Measurements from ENCODE around the gene CYBRD1. TPM values are rescaled to one million over a fixed set of nuclear protein-coding genes. Genes with fewer than 3 reads are reported as not detected.
"Not testable (repeated sequence)": the region's sequence is repeated elsewhere in the genome, so short reads cannot be mapped to it uniquely, and the experiment has no call there.

The CYBRD1 gene
- total and polyA plus RNA-seq, 8 donors: 12.2 to 150 (median 45.9) TPM

DNA sequence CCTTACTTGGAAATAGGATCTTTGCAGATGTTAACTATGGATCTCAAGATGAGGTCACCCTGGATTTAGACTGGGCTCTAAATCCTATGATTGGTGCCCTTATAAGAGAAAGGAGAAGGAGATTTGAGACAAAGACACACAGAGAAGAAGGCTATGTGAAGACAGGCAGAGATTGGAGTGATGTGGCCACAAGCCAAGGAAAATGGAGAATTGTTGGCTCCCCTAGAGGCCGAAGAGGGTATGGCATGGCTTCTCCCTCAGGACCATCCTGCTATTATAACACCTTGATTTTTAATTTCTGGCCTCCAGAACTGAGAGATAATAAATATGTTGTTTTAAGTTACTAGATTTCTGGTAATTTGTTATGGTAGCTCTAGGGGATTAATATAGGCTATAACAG, 7.6 kb downstream of the CYBRD1 start:
- 85 to 100% (median 95%) methylated on average over 1 of the region's 1 CpG for WGBS, 5 donors
- intact Hi-C loops (cut with DNase I; ENCODE audit: low total_unique reads): no loop called here
- no peak for DNase-seq

DNA sequence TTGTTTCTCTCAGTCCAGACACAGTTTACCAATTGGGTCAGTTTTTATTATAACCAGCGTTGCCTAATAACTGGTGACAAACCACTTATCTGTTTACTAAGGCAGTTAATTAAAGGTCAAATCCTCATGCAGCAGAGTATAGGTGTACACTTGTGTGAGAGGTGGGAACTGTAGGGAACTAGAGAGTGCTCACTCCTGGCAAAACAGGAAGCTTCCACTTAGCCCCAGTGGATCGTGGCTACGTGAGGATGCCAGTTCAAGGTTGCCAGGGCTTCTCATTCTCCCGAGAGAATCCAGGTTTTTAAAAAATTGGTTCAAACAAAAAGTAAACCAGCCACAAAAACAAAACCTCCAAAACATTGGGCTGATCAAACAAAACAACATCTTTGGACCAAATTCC, 8.1 kb downstream of the CYBRD1 start:
- no peaks in the 10 kb centered on the region for H3K9me3 ChIP-seq
- intact Hi-C loops (cut with DNase I; ENCODE audit: low total_unique reads): no loop called here
- H3K27ac ChIP-seq: peak overlapping the region in 3 of 5 donors; percentile 31 to 46 (median 43)
- peaks cover 10 to 30% (median 18%) of the 10 kb centered on the region in 4 donors for H3K4me1 ChIP-seq
- TF ChIP-seq POLR2A (IDR thresholded peaks at IDR 0.05) (no peak), EP300 (IDR thresholded peaks at IDR 0.05) (no peak), POLR2AphosphoS5 (IDR thresholded peaks at IDR 0.05) (no peak)
- TF ChIP-seq, protein P1, sequence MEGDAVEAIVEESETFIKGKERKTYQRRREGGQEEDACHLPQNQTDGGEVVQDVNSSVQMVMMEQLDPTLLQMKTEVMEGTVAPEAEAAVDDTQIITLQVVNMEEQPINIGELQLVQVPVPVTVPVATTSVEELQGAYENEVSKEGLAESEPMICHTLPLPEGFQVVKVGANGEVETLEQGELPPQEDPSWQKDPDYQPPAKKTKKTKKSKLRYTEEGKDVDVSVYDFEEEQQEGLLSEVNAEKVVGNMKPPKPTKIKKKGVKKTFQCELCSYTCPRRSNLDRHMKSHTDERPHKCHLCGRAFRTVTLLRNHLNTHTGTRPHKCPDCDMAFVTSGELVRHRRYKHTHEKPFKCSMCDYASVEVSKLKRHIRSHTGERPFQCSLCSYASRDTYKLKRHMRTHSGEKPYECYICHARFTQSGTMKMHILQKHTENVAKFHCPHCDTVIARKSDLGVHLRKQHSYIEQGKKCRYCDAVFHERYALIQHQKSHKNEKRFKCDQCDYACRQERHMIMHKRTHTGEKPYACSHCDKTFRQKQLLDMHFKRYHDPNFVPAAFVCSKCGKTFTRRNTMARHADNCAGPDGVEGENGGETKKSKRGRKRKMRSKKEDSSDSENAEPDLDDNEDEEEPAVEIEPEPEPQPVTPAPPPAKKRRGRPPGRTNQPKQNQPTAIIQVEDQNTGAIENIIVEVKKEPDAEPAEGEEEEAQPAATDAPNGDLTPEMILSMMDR (IDR thresholded peaks at IDR 0.05): no peak
- peaks cover 0 to 7% (median 0%) of the 10 kb centered on the region in 4 donors for H3K36me3 ChIP-seq
- 56 to 68% (median 59%) methylated on average over 4 of the region's 4 CpGs for WGBS, 5 donors
- no peak for DNase-seq
- no peak overlapping the region for H3K4me3 ChIP-seq
- no peaks in the 10 kb centered on the region for H3K27me3 ChIP-seq

More for the DNA sequence above, 7.6 kb downstream of the CYBRD1 start:
- H3K27ac ChIP-seq: peak overlapping the region in 2 of 5 donors; percentile 31 to 43
- no peaks in the 10 kb centered on the region for H3K9me3 ChIP-seq
- peaks cover 0 to 7% (median 0%) of the 10 kb centered on the region in 4 donors for H3K36me3 ChIP-seq
- peaks cover 12 to 35% (median 21%) of the 10 kb centered on the region in 4 donors for H3K4me1 ChIP-seq
- no peak for TF ChIP-seq POLR2AphosphoS5 (IDR thresholded peaks at IDR 0.05)
- TF ChIP-seq, protein P1 (IDR thresholded peaks at IDR 0.05): peak in 2 of 7 experiments; percentile 17 to 30
- no peak for TF ChIP-seq EP300 (IDR thresholded peaks at IDR 0.05)
- TF ChIP-seq POLR2A (IDR thresholded peaks at IDR 0.05): no peak
- no peak overlapping the region for H3K4me3 ChIP-seq
- H3K27me3 ChIP-seq: no peaks in the 10 kb centered on the region

DNA sequence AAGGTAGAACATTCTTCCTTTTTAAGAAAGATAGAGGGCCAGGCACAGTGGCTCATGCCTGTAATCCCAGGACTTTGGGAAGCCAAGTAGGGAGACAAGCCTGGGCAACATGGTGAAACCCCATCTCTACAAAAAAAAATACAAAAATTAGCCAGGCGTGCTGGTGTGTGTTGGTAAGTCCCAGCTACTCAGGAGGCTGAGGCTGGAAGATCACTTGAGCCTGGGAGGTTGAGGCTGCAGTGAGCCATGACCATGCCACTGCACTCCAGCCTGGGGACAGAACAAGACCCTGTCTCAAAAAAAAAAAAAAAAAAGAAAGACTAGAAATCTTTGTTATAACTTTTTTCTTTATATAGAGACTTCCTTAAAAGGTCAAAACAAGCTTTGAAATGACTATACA, 8.6 kb downstream of the CYBRD1 start:
- intact Hi-C loops (cut with DNase I; ENCODE audit: low total_unique reads); H3K27me3 ChIP-seq; H3K36me3 ChIP-seq; H3K9me3 ChIP-seq; H3K4me3 ChIP-seq; DNase-seq: not testable (repeated sequence)
- Histone ChIP-seq H3K4me1 (peaks cover 10 to 28% (median 17%) of the 10 kb centered on the region in 4 donors), H3K27ac (peak overlapping the region in 3 of 5 donors; percentile 36 to 46 (median 43))
- 74 to 95% (median 81%) methylated on average over 1 of the region's 1 CpG for WGBS, 5 donors

DNA sequence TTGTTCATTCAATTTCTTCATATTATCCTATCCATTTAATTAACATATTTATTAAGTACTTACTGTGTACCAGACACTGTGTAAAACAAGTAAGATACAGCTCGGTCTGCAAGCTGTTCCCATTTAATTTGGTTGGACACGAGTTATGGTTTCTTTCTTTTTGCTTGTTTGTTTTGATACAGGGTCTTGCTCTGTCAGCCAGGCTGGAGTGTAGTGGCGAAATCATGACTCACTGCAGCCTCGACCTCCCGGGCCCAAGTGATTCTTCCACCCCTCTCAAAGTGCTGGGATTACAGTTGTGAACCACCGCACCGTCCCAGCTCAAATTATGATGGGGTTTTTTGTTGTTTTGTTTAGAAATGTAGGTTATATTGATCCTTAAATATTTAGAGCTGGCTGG, 9.0 kb downstream of the CYBRD1 start:
- no peaks in the 10 kb centered on the region for H3K9me3 ChIP-seq
- no peak for TF ChIP-seq EP300 (IDR thresholded peaks at IDR 0.05)
- peak overlapping the region in 3 of 5 donors; percentile 36 to 46 (median 43) for H3K27ac ChIP-seq
- intact Hi-C loops (cut with DNase I; ENCODE audit: low total_unique reads): no loop called here
- WGBS, 5 donors: 42 to 66% (median 57%) methylated on average over 7 of the region's 7 CpGs
- H3K4me3 ChIP-seq: no peak overlapping the region
- H3K36me3 ChIP-seq: peaks cover 0 to 7% (median 0%) of the 10 kb centered on the region in 4 donors
- H3K4me1 ChIP-seq: peaks cover 10 to 28% (median 17%) of the 10 kb centered on the region in 4 donors
- DNase-seq: no peak
- no peaks in the 10 kb centered on the region for H3K27me3 ChIP-seq

DNA sequence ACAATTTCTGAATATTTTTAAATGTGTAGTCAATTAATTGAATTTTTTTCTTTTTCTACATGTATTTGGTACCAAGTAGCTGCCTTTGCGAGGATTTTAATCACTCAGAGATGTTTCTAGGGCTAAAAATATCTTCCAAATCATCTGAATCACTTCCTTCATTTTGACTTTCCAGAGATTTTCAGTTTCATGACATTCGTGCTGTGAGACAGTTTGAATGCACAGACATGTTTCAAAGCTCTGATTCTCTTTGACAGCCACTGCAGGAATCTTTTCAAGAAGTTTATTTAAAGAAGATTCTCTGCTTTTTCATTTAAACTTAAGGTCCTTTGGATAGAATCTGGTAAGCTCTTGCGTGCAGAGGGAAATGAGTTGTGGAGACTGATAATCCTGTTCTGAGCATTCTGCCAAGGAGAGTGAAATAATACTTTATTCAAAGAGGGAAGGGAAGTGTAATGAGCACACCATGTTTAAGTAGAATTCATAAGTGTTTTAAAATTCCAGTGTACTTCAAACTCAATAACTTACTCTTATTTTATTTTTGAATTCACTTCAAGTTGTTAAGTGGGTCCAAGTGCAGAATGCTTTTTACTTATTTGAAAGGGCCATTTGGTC, 9.7 kb downstream of the CYBRD1 start:
- intact Hi-C loops (cut with DNase I; ENCODE audit: low total_unique reads): no loop called here
- no peaks in the 10 kb centered on the region for H3K27me3 ChIP-seq
- no peak overlapping the region for H3K4me3 ChIP-seq
- H3K36me3 ChIP-seq: peaks cover 0 to 7% (median 0%) of the 10 kb centered on the region in 4 donors
- H3K4me1 ChIP-seq: peaks cover 10 to 25% (median 17%) of the 10 kb centered on the region in 4 donors
- WGBS, 5 donors: 53 to 70% (median 64%) methylated on average over 3 of the region's 3 CpGs
- no peaks in the 10 kb centered on the region for H3K9me3 ChIP-seq
- DNase-seq: no peak
- TF ChIP-seq POLR2AphosphoS5 (IDR thresholded peaks at IDR 0.05) (no peak), POLR2A (IDR thresholded peaks at IDR 0.05) (no peak), EP300 (IDR thresholded peaks at IDR 0.05) (no peak)
- TF ChIP-seq, protein P1 (IDR thresholded peaks at IDR 0.05): no peak
- peak overlapping the region in 3 of 5 donors; percentile 36 to 46 (median 43) for H3K27ac ChIP-seq
